GM11168 (cell line): Measurements from ENCODE around the gene MLXIPL.
"Not testable (repeated sequence)": the region's sequence is repeated elsewhere in the genome, so short reads cannot be mapped to it uniquely, and the experiment has no call there.

Source experiments
- in situ Hi-C: fragments of 300-500 bp; cut with MboI; formaldehyde crosslinking; loops from one replicate; pipeline ENCODE4 v1.12.0; 2022; ENCODE audit warnings: low sequenced_read_pairs; ENCODE audit not compliant: unreplicated experiment

The MLXIPL gene, protein sequence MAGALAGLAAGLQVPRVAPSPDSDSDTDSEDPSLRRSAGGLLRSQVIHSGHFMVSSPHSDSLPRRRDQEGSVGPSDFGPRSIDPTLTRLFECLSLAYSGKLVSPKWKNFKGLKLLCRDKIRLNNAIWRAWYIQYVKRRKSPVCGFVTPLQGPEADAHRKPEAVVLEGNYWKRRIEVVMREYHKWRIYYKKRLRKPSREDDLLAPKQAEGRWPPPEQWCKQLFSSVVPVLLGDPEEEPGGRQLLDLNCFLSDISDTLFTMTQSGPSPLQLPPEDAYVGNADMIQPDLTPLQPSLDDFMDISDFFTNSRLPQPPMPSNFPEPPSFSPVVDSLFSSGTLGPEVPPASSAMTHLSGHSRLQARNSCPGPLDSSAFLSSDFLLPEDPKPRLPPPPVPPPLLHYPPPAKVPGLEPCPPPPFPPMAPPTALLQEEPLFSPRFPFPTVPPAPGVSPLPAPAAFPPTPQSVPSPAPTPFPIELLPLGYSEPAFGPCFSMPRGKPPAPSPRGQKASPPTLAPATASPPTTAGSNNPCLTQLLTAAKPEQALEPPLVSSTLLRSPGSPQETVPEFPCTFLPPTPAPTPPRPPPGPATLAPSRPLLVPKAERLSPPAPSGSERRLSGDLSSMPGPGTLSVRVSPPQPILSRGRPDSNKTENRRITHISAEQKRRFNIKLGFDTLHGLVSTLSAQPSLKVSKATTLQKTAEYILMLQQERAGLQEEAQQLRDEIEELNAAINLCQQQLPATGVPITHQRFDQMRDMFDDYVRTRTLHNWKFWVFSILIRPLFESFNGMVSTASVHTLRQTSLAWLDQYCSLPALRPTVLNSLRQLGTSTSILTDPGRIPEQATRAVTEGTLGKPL

DNA sequence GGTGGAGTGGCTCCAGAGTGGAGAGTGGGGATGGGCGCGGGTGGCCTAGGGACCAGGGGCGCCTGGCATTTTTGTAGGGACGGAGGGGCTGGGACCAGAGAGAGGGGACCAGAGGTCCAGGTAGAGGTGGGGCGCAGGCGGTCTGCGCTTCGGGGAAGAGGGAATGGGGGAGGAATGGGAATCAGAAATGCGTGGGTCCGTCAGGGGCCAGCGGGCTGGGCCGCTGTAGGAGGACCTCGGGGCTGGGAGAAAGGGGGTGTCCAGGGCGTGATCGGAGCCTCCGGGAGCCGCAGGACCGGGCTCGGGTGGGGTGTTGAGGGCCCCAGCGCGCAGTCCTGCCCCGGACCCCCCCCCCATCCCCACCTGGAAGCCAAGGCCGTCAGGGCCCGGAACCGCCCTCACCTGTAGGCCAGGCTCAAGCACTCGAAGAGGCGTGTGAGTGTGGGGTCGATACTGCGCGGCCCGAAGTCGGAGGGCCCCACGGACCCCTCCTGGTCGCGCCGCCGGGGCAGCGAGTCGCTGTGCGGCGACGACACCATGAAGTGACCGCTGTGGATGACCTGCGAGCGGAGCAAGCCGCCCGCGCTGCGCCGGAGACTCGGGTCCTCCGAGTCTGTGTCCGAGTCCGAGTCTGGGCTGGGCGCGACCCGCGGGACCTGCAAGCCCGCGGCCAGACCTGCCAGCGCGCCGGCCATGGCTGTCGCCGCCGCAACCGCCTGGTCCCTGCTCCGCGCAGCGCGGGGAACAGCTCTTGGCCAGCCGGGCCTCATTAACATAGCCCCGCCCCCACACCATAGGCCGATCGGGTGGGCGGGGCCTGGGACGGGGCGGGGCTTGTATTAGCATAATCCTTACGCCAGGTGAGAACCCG, at the start of gene MLXIPL:
TSS of gene MLXIPL (minus strand) at position 725 of the 871 bp plus-strand sequence. CDS start at position 695, 30 bp downstream.
- in situ Hi-C loops, result loop anchor here (25.0 kb wide), 1 partner anchor 238 kb away; the partner anchor contains the start of gene TMEM270

DNA sequence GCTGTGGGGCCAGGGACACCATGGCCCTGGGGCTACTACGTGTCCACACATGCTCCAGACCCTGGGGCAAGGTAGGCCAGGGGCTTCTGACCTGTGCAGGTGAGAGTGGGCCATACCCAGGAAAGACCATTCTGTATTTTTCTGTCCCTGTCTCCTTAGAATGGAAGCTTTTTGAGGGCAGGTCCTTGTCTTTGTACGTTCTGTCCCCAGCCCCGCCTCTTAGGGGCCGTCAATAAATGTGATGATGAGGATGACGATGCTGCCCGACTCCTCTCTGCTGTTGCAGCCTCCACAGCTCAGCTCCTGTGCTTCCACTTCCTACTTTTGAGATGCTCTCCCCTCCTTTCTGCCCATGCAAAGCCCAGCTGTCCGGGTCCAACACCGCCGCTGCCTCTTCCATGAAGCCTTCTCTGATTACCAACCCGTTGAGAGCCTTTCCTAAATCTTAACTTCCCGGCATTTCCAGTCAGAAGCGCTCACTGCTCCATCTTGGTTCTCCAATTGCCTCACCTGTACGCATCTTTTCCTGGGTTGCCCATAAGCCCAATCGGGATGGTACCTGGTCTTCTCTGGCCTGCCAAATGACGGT, 47.6 kb upstream of the MLXIPL start:
- in situ Hi-C loops, result no loop called here

DNA sequence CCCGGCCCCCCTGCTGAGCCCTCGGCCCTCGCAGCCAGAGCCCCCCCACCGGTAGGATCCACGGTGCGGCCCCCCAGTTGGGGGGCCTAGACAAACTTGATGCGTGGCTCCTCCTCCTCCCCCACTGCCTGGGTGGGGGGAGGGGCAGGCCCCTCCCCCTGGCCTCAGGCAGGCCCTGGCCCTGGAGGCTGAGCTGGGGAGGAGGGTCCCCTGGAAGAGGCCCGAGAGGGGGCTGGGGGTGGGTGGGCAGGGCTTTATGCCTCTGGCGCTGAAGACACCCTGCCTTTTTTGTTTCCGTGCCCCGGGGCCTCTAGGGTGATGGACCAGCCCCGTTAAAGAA, 47.0 kb upstream of the MLXIPL start:
- in situ Hi-C loops, result no loop called here

DNA sequence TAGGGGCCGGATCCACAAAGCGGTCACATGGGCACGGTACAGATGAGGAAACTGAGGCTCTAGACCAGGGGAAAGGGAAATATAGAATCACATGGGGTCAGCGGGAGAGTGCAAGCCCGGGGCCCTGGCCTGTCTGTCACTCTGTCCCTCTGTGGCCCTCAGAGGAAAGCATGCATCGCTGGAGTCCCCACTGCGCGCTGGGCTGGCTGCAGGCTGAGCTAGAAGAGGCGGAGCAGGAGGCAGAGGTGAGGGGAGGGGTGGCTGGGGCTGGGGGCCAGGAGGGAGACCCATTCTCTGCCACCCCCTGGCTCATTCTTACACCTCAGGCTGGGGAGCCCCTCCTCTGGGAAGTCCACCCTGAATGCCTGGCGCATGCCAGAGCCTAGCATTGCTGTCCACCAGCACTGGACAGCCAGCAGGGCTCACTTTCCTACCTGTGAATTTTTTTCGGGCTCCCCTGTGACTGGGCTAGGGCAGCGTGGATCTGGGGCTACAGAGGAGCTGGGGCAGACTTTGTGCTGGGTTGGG, 45.6 kb upstream of the MLXIPL start:
- in situ Hi-C loops, result no loop called here

DNA sequence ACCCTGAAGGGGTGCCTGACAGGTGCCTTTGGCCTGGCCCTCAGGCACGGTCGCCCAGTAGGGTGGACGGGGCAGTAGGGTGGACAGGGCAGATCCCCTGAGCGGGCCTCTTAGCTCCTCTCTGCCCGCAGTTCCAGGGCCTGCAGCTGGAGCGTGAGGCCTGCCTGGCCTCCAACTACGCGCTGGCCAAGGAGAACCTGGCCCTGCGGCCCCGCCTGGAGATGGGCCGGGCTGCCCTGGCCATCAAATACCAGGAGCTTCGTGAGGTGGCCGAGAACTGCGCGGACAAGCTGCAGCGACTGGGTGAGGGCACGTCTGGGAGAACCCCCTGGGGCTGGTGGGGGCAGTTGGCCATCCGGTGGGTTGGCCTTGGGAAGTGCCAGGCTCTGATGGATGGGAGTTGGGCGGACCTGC, 45.0 kb upstream of the MLXIPL start:
- in situ Hi-C loops, result no loop called here

DNA sequence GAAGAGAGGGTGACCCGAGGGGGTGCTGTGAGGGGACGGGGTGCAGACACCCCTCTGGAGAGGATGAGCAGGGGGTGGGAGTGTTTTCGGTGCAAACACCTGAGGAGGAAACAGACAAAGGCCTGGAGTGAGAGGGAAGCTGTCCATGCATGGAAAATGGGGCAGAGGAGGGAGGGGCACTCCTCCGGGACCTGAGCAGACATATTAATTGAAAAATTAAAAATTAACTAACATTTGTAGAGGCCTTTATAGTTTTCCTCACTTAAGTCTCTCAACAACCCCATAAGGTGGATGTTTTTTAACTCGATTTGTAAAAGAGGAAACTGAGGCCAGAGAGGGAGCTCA, 44.5 kb upstream of the MLXIPL start:
- in situ Hi-C loops, result no loop called here

DNA sequence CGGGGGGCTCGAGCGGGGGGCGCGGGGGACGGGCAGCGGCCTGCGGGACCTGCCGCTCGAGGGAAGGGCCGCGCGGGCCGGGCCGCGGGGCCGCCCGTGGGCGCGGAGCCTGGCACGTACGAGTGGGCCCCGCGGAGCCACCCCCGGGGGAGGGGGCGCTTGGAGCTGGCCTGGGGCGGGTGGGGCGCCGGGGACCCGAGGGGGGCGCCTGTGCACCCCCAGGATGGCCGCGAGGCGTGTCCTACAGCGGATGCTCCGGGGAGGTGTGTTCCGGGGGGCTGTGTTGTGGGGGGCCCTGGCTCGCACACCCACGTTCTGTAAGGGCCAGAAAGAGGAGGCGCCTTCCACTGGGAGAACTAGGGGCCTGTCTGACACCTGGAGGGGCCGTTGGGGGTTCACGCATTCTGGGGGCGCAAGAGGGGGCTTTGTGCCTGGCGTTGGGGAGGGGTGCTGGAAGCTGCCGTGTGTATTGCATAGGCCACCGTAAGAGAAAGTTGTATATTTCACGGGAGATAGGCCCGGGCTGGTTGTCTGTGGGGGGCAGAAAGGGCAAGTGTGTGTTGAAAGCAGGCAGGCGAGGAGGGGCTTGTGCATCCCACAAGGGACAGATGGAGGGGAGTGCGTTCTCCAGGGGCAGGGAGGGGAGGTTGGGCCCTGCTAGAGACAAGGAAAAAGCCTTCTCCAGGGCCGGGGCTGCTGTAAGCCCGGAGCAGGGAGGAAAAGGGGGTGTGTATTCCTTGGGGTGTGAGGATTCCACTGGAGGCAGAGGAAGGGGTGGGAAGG, 44.0 kb upstream of the MLXIPL start:
- in situ Hi-C loops, result no loop called here

DNA sequence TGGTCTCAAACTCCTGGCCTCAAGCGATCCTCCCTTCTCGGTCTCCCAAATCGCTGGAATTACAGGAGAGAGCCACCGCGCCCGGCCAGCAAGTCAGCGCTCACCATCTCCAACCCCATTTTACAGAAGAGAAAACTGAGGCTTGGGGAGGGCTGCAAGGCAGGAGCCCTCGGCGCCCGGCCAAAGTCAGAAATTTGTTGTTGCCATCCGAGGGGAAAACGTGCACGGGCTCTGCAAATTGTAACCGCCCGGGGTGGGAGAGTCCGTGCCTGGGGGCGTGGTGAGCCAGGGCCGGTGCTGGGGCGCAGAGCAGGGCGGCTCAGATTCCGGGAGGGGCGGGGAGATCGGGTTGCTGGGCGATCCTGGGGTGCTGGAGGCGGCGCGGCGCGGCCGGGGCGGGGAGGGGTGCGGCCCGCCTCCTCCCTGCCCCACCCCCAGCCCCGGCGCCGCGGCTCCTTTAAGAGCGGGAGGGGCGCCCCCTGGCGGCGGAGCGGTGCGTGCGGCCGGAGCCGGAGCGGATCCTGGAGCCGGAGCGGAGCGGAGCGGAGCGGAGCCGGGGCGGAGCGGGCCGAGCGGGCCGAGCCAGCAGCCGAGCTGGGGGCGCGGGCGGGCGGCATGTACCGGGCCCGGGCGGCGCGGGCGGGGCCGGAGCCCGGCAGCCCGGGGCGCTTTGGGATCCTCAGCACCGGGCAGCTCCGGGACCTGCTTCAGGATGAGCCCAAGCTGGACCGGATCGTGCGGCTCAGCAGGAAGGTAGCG, 43.2 kb upstream of the MLXIPL start, which contains the start of gene VPS37D:
TSS of gene VPS37D (plus strand) at position 488 of the 759 bp plus-strand sequence. CDS start at position 616, 128 bp downstream.
- in situ Hi-C loops, result no loop called here

DNA sequence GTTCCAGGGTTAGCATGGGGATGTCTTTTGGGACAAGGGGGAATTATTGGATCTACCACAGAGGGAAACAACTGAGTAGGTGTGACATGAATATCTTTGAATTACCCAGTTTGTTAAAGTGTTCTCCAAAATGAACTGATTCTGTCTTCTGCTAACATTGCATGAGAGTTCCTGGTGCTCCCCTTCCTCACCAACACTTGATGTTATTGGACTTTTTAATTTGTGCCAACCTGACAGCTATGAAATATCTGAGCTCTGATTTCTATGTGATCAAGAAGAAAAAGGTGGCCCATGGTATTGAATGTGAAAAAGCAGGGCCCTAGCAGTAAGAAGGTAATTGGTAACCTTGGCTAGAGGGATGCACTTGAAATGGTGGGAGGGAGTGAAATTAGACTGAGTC, 38.7 kb upstream of the MLXIPL start:
- in situ Hi-C loops, result no loop called here

DNA sequence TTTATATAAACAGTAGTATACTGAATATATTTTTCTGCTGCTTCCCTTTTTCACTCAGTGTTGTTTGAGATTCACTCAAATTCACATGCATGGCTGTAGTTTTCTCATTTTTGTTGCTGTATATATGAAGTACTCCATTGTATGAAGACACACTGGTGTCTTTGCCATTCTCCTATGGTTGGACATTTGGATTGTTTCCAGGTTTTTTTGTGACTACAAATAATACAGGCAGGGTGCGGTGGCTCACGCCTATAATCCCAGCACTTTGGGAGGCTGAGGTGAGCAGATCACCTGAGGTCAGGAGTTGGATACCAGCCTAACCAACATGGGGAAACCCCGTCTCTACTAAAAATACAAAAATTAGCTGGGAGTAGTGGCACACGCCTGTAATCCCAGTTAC, 36.3 kb upstream of the MLXIPL start:
- in situ Hi-C loops, result not testable (repeated sequence)

DNA sequence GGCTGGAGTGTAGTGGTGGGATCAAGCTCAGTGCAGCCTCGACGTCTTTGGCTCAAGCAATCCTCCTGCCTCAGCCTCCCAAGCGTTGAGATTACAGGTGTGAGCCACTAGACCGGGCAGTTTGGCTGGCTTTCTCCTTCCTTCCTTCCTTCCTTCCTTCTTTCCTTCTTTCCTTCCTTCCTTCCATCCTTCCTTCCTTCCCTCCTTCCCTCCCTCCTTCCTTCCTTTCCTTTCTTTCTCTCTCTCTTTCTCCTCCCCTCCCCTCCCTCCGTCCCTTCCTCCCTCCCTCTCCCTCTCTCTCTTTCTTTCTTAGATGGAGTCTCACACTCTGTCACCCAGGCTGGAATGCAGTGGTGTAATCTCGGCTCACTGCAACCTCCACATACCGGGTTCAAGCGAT, 35.7 kb upstream of the MLXIPL start:
- in situ Hi-C loops, result no loop called here

DNA sequence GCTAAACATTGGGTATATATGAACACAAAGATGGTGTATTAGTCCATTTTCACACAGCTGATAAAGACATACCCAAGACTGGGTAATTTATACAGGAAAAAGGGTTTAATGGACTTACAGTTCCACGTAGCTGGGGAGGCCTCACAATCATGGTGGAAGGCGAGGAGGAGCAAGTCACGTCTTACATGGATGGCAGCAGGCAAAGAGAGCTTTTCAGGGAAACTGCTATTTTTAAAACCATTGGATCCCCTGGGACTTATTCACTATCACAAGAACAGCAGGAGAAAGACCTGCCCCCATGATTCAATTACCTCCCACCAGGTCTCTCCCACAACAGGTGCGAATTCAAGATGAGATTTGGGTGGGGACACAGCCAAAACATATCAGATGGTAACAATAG, 31.0 kb upstream of the MLXIPL start:
- in situ Hi-C loops, result not testable (repeated sequence)

DNA sequence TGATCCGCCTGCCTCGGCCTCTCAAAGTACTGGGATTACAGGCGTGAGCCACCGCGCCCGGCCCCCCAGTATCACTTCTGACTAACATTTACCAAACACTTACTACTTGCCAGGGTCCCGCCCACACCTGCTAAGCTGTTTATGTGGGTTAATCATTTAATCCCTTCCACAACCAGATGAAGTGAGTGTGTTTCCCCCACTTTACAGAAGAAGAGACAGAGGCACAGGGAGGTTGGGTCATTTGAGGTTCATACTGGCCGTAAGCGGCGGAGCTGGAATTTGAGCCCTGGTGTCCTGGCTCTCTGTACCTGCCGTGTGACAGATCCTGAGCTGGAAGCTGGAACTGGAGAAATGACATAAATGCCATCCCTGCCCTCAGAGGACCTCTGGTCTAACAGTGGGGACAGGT, 28.2 kb upstream of the MLXIPL start:
- in situ Hi-C loops, result no loop called here

DNA sequence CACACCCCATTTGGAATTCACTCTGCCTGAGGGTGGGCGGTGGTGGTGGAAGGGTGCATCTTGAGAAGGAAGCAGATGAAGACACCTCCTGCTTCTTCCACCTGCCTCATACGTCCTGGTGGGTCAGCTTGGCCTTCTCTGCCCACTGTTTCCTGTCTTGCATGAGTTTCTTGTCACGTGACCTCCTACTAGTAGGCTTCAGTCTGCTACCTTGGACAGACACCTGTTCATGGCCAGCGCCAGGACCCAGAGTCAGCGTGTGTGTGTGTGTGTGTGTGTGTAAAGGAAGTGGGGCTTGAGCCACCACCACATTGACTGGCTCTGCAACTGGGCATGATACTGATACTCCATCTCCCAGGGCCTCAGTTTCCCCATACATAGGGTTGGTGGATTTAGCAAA, 26.2 kb upstream of the MLXIPL start:
- in situ Hi-C loops, result no loop called here

DNA sequence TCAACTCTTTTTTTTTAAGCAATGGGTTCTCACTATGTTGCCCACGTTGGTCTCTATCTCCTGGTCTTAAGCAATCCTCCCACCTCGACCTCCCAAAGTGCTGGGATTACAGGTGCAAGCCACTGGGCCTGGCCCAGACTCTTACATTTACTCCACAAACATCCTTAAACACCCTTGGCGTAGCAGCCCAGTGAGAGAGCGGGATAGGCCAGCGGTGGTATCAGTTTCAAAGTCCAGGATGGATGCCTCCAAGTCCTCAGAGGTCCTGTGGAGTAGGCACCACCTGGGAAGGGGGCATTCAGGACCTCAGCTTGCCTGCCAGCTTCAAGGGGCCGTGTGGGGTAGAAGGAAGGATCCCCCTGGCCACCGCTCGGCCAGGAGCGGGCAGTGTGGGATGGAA, 25.3 kb upstream of the MLXIPL start:
- in situ Hi-C loops, result no loop called here

DNA sequence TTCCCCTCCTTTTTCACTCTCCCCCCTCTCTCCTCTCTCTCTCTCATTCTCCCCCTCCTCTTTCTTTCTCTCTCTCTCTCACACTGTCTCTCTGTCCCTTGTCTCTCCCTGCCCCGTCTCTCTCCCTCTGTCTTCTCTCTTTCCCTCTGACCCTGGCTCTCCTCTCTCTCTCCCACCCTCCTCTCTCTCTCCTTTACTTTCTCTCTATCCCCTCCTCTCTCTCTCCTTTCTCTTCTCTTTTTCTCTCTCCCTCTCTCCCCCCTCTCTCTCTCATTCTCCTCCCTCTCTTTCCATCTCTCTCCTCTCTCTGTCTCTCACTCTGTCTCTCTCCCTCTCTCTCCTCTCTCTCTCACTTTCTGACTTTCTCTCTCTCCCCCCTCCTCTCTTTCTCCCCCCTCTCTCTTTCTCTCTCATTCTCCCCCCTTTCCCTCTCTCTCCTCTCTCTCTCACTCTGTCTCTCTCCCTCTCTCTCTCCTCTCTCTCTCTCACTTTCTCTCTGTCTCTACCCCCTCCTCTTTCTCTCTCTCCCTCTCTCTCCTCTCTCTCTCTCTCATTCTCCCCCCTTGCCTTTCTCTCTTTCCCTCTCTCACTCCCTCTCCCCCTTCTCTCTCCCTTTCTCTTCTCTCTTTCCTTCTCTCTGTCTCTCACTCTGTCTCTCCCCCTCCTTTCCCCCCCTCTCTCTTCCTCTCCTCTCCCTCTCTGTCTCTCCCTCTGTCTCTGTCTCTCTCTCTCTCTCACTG, 24.4 kb upstream of the MLXIPL start:
- in situ Hi-C loops, result no loop called here

DNA sequence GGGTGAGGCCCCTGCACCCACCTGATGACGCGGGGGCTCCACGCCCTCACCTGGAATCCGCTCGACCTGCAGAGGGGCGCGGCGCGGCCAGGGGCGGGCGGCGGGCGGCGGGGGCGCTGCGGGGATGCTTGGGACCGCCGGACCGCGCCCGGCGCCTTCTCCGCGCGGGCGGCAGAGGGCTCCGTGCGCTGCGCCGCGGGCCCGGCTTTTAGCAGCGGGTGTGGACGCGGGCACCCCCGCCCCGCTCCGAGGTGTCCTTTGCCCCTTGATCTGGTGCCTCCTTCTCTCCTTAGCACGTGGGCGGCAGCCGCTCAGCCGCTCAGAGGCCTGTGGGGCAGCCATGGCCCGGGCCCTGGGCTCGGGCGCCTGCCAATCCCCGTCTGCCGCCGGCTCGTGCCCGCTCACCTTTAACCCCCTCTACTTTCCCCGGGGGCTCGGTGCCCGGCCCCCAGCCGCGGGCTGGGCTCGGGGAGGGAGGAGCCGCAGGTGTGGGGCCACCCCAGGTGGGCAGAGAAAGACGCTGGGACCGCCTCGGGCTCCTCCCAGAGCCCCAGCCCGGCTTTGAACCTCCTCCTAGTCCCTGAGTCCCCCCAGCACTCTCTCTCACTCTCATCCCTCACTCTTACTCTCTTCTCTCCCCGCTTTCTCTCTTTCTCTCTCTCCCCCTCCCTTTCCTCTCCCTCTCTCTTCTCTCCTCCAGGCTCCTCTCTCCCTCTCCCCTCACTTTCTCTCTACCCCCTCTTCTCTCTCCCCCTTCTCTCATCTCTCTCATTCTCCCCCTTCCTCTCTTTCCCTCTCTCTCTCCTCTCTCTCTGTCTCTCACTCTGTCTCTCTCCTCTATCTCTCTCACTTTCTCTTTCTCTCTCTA, 23.6 kb upstream of the MLXIPL start:
- in situ Hi-C loops, result no loop called here
